ENCODE results near the gene PIK3R1.

PIK3R1 gene

GRCh38 chr5:68274847-68275651 lies 59.5 kb downstream of the PIK3R1 start:
- DNase-seq: no peak

GRCh38 chr5:68276740-68277139 lies 61.2 kb downstream of the PIK3R1 start:
- DNase-seq: no peak

GRCh38 chr5:68277431-68277830 lies 61.9 kb downstream of the PIK3R1 start:
- DNase-seq: no peak

- no peak for DNase-seq
Observed at GRCh38 chr5:68279984-68280383, 64.4 kb downstream of the PIK3R1 start.

GRCh38 chr5:68282001-68282400 lies 66.4 kb downstream of the PIK3R1 start:
- DNase-seq: no peak

- no peak for DNase-seq
Observed at GRCh38 chr5:68283766-68284165, 68.2 kb downstream of the PIK3R1 start.

GRCh38 chr5:68285075-68285840 lies 69.7 kb downstream of the PIK3R1 start:
- no peak for DNase-seq

- peak in 1 of 2 experiments; percentile 72 for DNase-seq
Observed at GRCh38 chr5:68285851-68286611, 70.5 kb downstream of the PIK3R1 start.

- DNase-seq: no peak
Observed at GRCh38 chr5:68286612-68286912, 71.0 kb downstream of the PIK3R1 start.

- DNase-seq: no peak
Observed at GRCh38 chr5:68287631-68287975, 72.0 kb downstream of the PIK3R1 start.

- DNase-seq: peak in 1 of 2 experiments; percentile 33
Observed at GRCh38 chr5:68287976-68288706, 72.6 kb downstream of the PIK3R1 start.

- no peak for DNase-seq
Observed at GRCh38 chr5:68288707-68289134, 73.2 kb downstream of the PIK3R1 start.

- no peak for DNase-seq
Observed at GRCh38 chr5:68289498-68289897, 73.9 kb downstream of the PIK3R1 start.

- DNase-seq: no peak
Observed at GRCh38 chr5:68290260-68290674, 74.7 kb downstream of the PIK3R1 start.

- DNase-seq: no peak
Observed at GRCh38 chr5:68290847-68291246, 75.3 kb downstream of the PIK3R1 start.

- no peak for DNase-seq
Observed at GRCh38 chr5:68292316-68292715, 76.8 kb downstream of the PIK3R1 start.

- no peak for DNase-seq
Observed at GRCh38 chr5:68295772-68296171, 80.2 kb downstream of the PIK3R1 start.

- DNase-seq: no peak
Observed at GRCh38 chr5:68296895-68297294, 81.3 kb downstream of the PIK3R1 start.

GRCh38 chr5:68297656-68298055 lies 82.1 kb downstream of the PIK3R1 start:
- DNase-seq: no peak

GRCh38 chr5:68298479-68298878 lies 82.9 kb downstream of the PIK3R1 start:
- no peak for DNase-seq

GRCh38 chr5:68299105-68299504 lies 83.5 kb downstream of the PIK3R1 start:
- DNase-seq: no peak

GRCh38 chr5:68299575-68299974 lies 84.0 kb downstream of the PIK3R1 start:
- no peak for DNase-seq
